HG02981 (cell line): Measurements from ENCODE around the gene USP17L27.
"Not testable (repeated sequence)": the region's sequence is repeated elsewhere in the genome, so short reads cannot be mapped to it uniquely, and the experiment has no call there.

Experiments used
- ATAC-seq: cut with Tn5 transposase; IDR thresholded peaks from one replicate; pipeline ENCODE4 v1.9.1; 2021; ENCODE audit warnings: mild to moderate bottlenecking, moderate library complexity; ENCODE audit not compliant: unreplicated experiment

The USP17L27 gene

GRCh38 chr4:9343848-9344247, at the start of gene USP17L27:
USP17L27 (plus strand) TSS chr4:9344148; CDS start chr4:9344148, 0 bp downstream.
- not testable (repeated sequence) for ATAC-seq

GRCh38 chr4:9324191-9324590, 19.8 kb upstream of the USP17L27 start:
- ATAC-seq = not testable (repeated sequence)

- not testable (repeated sequence) for ATAC-seq
These were observed 19.1 kb upstream of the USP17L27 start, which contains the start of gene USP17L24 for GRCh38 chr4:9324865-9325264. USP17L24 (plus strand) TSS chr4:9325165; CDS start chr4:9325165, 0 bp downstream.

GRCh38 chr4:9329611-9330010, 14.3 kb upstream of the USP17L27 start, which contains the start of gene USP17L25:
USP17L25 (plus strand) TSS chr4:9329911; CDS start chr4:9329911, 0 bp downstream.
- ATAC-seq = not testable (repeated sequence)

GRCh38 chr4:9334358-9334757, 9.6 kb upstream of the USP17L27 start, which contains the start of gene USP17L26:
USP17L26 (plus strand) TSS chr4:9334658; CDS start chr4:9334658, 0 bp downstream.
- not testable (repeated sequence) for ATAC-seq

GRCh38 chr4:9339103-9339502, 4.8 kb upstream of the USP17L27 start, which contains the start of gene USP17L5:
USP17L5 (plus strand) TSS chr4:9339403; CDS start chr4:9339403, 0 bp downstream.
- ATAC-seq = not testable (repeated sequence)

GRCh38 chr4:9348593-9348992, 4.6 kb downstream of the USP17L27 start, which contains the start of gene USP17L28:
USP17L28 (plus strand) TSS chr4:9348893; CDS start chr4:9348893, 0 bp downstream.
- not testable (repeated sequence) for ATAC-seq

- not testable (repeated sequence) for ATAC-seq
These were observed 6.9 kb downstream of the USP17L27 start for GRCh38 chr4:9350866-9351265.

- not testable (repeated sequence) for ATAC-seq
These were observed 9.4 kb downstream of the USP17L27 start, which contains the start of gene USP17L29 for GRCh38 chr4:9353338-9353737. USP17L29 (plus strand) TSS chr4:9353638; CDS start chr4:9353638, 0 bp downstream.

- not testable (repeated sequence) for ATAC-seq
These were observed 18.9 kb downstream of the USP17L27 start, which contains the start of gene USP17L30 for GRCh38 chr4:9362829-9363228. USP17L30 (plus strand) TSS chr4:9363129; CDS start chr4:9363129, 0 bp downstream.

GRCh38 chr4:9379881-9380280, 35.9 kb downstream of the USP17L27 start:
- ATAC-seq = not testable (repeated sequence)

GRCh38 chr4:9381012-9381534, 37.1 kb downstream of the USP17L27 start:
- ATAC-seq = not testable (repeated sequence)

GRCh38 chr4:9384126-9384525, 40.2 kb downstream of the USP17L27 start:
- ATAC-seq = no peak

GRCh38 chr4:9389001-9389400, 45.1 kb downstream of the USP17L27 start:
- ATAC-seq = not testable (repeated sequence)
